ENCODE measurements around the gene HNRNPUL2.

- TF ChIP-seq, protein P1, sequence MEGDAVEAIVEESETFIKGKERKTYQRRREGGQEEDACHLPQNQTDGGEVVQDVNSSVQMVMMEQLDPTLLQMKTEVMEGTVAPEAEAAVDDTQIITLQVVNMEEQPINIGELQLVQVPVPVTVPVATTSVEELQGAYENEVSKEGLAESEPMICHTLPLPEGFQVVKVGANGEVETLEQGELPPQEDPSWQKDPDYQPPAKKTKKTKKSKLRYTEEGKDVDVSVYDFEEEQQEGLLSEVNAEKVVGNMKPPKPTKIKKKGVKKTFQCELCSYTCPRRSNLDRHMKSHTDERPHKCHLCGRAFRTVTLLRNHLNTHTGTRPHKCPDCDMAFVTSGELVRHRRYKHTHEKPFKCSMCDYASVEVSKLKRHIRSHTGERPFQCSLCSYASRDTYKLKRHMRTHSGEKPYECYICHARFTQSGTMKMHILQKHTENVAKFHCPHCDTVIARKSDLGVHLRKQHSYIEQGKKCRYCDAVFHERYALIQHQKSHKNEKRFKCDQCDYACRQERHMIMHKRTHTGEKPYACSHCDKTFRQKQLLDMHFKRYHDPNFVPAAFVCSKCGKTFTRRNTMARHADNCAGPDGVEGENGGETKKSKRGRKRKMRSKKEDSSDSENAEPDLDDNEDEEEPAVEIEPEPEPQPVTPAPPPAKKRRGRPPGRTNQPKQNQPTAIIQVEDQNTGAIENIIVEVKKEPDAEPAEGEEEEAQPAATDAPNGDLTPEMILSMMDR (conservative IDR thresholded peaks at IDR 0.05; ENCODE audit: low read length), result no peak
- no peak for TF ChIP-seq EZH2phosphoT487 (IDR thresholded peaks at IDR 0.05; ENCODE audit: borderline replicate concordance, low read depth, low read length)
Measured at GRCh38 chr11:62727872-62728170, 564 bp upstream of the HNRNPUL2 start.
